Measurements from ENCODE around the gene FRMD3.

Gene FRMD3

DNA sequence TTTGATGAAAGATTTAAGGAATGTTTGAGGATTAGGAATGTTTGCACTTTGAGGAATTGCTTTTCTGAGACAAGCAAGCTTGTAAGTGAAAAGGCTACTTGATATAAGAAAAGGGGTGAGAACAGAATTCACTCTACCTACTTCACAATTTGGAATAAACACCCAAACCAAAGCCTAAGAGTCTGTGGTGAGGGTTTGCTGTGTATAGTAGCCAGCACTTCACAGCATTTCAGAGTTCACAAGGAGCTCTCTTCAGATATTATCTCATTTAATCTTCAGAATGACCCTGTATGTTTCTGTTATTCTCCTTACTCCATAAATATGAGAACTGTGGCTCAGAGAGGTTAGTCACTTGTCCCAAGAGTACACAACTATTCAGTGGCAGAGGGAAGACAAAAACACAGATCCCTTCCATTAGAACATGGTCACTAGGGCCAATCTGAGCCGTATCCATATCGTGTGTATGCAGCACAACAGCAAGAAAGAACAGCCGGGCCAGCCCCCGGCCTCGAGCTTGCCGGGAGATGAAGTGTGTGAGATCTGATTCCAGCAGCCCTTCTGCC lies 92.4 kb downstream of the FRMD3 start:
- H3K4me3 Mint-ChIP-seq, result no peak overlapping the region
- peaks cover 29% of the 10 kb centered on the region for H3K4me1 Mint-ChIP-seq
- H3K9me3 Mint-ChIP-seq, result no peaks in the 10 kb centered on the region
- H3K36me3 Mint-ChIP-seq (ENCODE audit: low read depth), result no peaks in the 10 kb centered on the region
- no peaks in the 10 kb centered on the region for H3K27me3 Mint-ChIP-seq (ENCODE audit: low read depth)
- TF ChIP-seq, protein P1, sequence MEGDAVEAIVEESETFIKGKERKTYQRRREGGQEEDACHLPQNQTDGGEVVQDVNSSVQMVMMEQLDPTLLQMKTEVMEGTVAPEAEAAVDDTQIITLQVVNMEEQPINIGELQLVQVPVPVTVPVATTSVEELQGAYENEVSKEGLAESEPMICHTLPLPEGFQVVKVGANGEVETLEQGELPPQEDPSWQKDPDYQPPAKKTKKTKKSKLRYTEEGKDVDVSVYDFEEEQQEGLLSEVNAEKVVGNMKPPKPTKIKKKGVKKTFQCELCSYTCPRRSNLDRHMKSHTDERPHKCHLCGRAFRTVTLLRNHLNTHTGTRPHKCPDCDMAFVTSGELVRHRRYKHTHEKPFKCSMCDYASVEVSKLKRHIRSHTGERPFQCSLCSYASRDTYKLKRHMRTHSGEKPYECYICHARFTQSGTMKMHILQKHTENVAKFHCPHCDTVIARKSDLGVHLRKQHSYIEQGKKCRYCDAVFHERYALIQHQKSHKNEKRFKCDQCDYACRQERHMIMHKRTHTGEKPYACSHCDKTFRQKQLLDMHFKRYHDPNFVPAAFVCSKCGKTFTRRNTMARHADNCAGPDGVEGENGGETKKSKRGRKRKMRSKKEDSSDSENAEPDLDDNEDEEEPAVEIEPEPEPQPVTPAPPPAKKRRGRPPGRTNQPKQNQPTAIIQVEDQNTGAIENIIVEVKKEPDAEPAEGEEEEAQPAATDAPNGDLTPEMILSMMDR (IDR thresholded peaks at IDR 0.05; ENCODE audit: unreplicated experiment in 3 of 3), result no peak
- peak overlapping the region in 2 of 3 experiments; percentile 51 to 69 for H3K27ac Mint-ChIP-seq

DNA sequence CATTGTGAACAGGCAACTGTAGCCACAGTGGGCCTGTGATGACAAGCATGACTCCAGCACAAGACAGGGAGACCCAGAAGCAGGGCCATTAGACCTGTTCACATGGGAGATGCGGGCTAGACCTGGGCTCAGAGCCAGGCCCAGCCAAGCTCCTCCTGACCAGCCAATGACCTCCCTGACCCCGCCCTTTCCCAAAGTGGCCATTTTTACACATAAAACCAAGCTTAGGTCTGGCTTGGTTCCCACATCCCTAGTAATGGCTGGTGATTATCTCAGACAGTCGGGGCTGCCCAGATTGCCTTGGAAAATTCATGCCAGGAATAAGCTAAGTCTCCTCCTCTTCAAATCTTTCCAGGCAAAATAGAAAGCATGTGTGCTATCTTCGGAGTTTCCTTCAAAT lies 94.1 kb downstream of the FRMD3 start:
- Mint-ChIP-seq H3K4me3 (no peak overlapping the region), H3K27ac (no peak overlapping the region), H3K27me3 (ENCODE audit: low read depth) (no peaks in the 10 kb centered on the region), H3K36me3 (ENCODE audit: low read depth) (no peaks in the 10 kb centered on the region), H3K9me3 (no peaks in the 10 kb centered on the region), H3K4me1 (peaks cover 21% of the 10 kb centered on the region)
- TF ChIP-seq, protein P1 (IDR thresholded peaks at IDR 0.05; ENCODE audit: unreplicated experiment in 3 of 3), result no peak

DNA sequence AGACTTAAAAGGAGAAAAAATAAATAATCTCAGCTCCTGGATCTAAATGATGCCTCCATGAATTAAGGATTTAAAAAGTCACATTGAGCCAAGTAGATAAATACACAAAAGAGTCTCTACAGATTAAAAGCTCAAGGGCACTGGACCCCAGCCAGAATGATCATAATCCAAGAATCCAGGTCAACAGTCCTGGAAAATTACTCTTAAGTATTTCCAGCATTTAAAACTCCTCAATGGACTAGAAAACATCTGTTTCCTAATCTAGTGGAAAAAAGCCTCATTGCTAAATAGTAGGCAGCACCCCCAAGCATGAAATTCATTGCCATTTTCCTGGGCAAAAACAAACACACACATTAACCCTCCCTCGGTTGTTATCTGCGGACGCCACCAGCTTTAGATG lies 96.8 kb downstream of the FRMD3 start:
- no peaks in the 10 kb centered on the region for H3K36me3 Mint-ChIP-seq (ENCODE audit: low read depth)
- H3K27ac Mint-ChIP-seq, result peak overlapping the region in 2 of 3 experiments; percentile 7 to 35
- peaks cover 18% of the 10 kb centered on the region for H3K4me1 Mint-ChIP-seq
- H3K4me3 Mint-ChIP-seq, result no peak overlapping the region
- no peaks in the 10 kb centered on the region for H3K9me3 Mint-ChIP-seq
- TF ChIP-seq, protein P1 (IDR thresholded peaks at IDR 0.05; ENCODE audit: unreplicated experiment in 3 of 3), result no peak
- peaks cover 3% of the 10 kb centered on the region for H3K27me3 Mint-ChIP-seq (ENCODE audit: low read depth)

DNA sequence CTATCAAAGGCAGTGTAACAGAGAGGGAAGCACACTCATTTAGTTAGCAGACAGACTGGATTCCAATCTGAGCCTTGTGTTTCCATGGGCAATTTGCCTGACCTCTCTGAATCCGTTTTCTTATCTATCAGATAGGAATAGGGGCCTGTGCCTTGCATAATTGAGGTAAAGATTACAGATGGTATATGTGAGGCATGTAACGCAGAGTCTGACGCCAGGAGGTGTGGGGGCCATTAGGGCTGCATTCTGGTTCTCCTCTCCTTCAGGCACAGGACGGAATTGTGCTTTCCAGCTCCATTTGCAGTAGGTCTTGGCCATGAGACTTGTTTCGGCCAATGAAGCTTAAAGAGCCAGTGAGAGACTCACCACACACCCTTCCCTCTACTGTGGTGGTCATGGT lies 97.6 kb downstream of the FRMD3 start:
- H3K36me3 Mint-ChIP-seq (ENCODE audit: low read depth), result no peaks in the 10 kb centered on the region
- H3K4me1 Mint-ChIP-seq, result peaks cover 19% of the 10 kb centered on the region
- H3K9me3 Mint-ChIP-seq, result no peaks in the 10 kb centered on the region
- H3K27me3 Mint-ChIP-seq (ENCODE audit: low read depth), result peaks cover 9% of the 10 kb centered on the region
- H3K27ac Mint-ChIP-seq, result peak overlapping the region in 1 of 3 experiments; percentile 35
- no peak overlapping the region for H3K4me3 Mint-ChIP-seq
- TF ChIP-seq, protein P1 (IDR thresholded peaks at IDR 0.05; ENCODE audit: unreplicated experiment in 3 of 3), result no peak

DNA sequence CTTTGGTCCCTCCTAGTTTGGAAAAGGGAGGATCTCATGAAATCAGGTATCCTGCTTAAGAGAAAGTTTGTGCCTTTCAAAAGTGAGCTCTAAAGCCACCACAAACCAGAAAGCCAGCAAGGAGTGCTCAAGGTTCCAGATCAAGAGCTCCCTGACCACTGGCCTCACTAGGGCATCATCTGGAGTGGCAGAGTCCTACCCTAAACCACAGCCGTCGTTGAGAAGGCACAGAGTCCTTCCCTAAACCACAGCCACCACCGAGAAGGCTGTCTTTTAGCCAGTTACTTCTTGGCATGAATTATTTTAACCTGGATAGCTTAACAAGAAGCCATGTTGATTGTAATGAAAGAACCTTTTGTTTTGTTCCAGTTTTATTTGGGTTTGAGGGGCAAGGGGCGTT lies 102.9 kb downstream of the FRMD3 start:
- Mint-ChIP-seq H3K27me3 (ENCODE audit: low read depth) (peaks cover 9% of the 10 kb centered on the region), H3K36me3 (ENCODE audit: low read depth) (no peaks in the 10 kb centered on the region), H3K9me3 (no peaks in the 10 kb centered on the region), H3K27ac (no peak overlapping the region), H3K4me3 (no peak overlapping the region), H3K4me1 (peaks cover 21% of the 10 kb centered on the region)
- TF ChIP-seq, protein P1 (IDR thresholded peaks at IDR 0.05; ENCODE audit: unreplicated experiment in 3 of 3), result no peak

DNA sequence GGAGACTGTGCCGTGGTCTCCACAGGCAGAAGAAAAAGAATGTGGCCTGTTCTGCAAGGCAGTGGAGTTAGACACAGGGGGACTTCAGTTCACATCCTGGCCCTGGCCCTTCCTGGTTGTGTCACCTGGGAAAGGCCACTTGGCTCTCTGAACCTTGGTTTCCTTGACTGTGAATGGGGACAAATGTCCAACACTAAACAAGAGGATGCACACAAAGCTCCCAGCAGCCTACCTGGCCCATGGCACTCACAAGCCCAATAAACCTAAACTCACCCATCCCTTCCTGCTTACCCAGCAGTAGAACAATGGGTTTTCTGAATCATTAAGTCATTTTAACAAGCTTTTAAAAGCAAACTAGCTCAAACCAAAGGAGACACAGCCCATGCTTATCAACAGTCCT lies 103.9 kb downstream of the FRMD3 start:
- TF ChIP-seq, protein P1 (IDR thresholded peaks at IDR 0.05; ENCODE audit: unreplicated experiment in 3 of 3), result no peak
- no peaks in the 10 kb centered on the region for H3K9me3 Mint-ChIP-seq
- no peak overlapping the region for H3K27ac Mint-ChIP-seq
- H3K36me3 Mint-ChIP-seq (ENCODE audit: low read depth), result no peaks in the 10 kb centered on the region
- peaks cover 21% of the 10 kb centered on the region for H3K4me1 Mint-ChIP-seq
- peaks cover 9% of the 10 kb centered on the region for H3K27me3 Mint-ChIP-seq (ENCODE audit: low read depth)
- H3K4me3 Mint-ChIP-seq, result no peak overlapping the region
